Transverse colon (tissue), 3 donors: ENCODE measurements around the gene TXNDC8.

Source experiments
- CTCF ChIP-seq, 5 experiments: fragments of 200-600 bp in 3 of 5; fragments of 450-650 bp in 2 of 5; sonication (generic) in 3 of 5; IDR thresholded peaks; 1 replicate in 2 of 5; 2 replicates in 3 of 5; pipeline ENCODE4 v1.5.1; 2016 to 2017; ENCODE audit warnings: antibody characterized with exemption in 5 of 5, inconsistent platforms in 3 of 5, mild to moderate bottlenecking in 2 of 5, moderate library complexity in 1 of 5
- EP300 ChIP-seq: sonication (generic); formaldehyde crosslinking; IDR thresholded peaks from one replicate; pipeline ENCODE4 v1.6.1; 2017; ENCODE audit warnings: antibody characterized with exemption, low read depth

- no peak for TF ChIP-seq CTCF (IDR thresholded peaks at IDR 0.05)
- no peak for TF ChIP-seq EP300
Observed at GRCh38 chr9:110254500-110254899, 83.2 kb downstream of the TXNDC8 start.
